ENCODE results near the gene ARMC2. TPM values are rescaled to one million over a fixed set of nuclear protein-coding genes. Genes with fewer than 3 reads are reported as not detected.

ARMC2 gene
- total and polyA plus RNA-seq, 2 donors (not counting 1 experiment from before 2014, with no cell fraction given) = 4.8 to 9.9 TPM

DNA sequence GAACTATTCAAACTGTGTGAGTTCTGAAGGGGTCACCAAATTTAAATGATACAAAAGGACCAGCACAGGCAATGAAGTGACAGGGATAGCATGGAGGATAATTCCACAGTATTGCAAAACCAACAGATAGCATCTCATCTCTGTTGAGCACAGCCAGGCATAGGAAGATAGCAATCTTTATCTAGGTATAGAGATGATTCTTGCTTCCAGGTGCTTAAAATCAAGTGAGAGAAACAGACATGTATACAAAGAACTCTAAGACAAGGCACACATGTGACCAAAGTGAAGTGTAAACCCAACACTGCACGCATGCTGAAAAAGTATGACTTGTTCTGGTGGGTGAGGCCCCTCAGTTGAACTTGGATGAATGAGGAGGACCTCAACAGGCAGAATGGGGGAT lies 48.4 kb upstream of the ARMC2 start:
- Mint-ChIP-seq H3K4me3 (no peak overlapping the region), H3K4me1 (peaks cover 13% of the 10 kb centered on the region), H3K27ac (no peak overlapping the region), H3K27me3 (peaks cover 15% of the 10 kb centered on the region), H3K9me3 (ENCODE audit: insufficient read depth) (no peaks in the 10 kb centered on the region)
- H3K4me3 ChIP-seq (ENCODE audit: control extremely low read depth in 1 of 5, extremely low read depth in 1 of 5, insufficient read depth in 1 of 5, low read depth in 2 of 5, low read length in 4 of 5) = no peak overlapping the region
- no peak for DNase-seq
- intact Hi-C loops (cut with micrococcal nuclease) = no loop called here
- no peaks in the 10 kb centered on the region for H3K9me3 ChIP-seq (ENCODE audit: control extremely low read depth in 1 of 3, control insufficient read depth in 2 of 3, insufficient read depth in 1 of 3, low read length in 2 of 3)
- peaks cover 10 to 13% of the 10 kb centered on the region in 2 donors for H3K4me1 ChIP-seq (ENCODE audit: control insufficient read depth in 2 of 2, insufficient read depth in 2 of 2, low read length in 2 of 2)
- no peak overlapping the region for H3K27ac ChIP-seq (ENCODE audit: low read length in 2 of 2)
- ATAC-seq (ENCODE audit: low read depth) = no peak
- no peaks in the 10 kb centered on the region for H3K79me2 ChIP-seq (ENCODE audit: control insufficient read depth, insufficient read depth, low read length)
- H2AFZ ChIP-seq (ENCODE audit: insufficient read depth, low read depth, low read length, poor library complexity, severe bottlenecking) = no peak overlapping the region
- H4K20me1 ChIP-seq (ENCODE audit: control insufficient read depth, insufficient read depth, low read length, poor library complexity, severe bottlenecking) = no peaks in the 10 kb centered on the region
- no CpG with 5 or more reads among the region's 1 CpG for WGBS (ENCODE audit: insufficient coverage)
- POLR2A ChIA-PET = no interaction called here
- CTCF ChIA-PET = interaction anchor here (1.2 kb wide), 1 partner anchor 258 kb away, joined by 3 read pairs; no protein-coding TSS in a partner anchor
- no peaks in the 10 kb centered on the region for H3K36me3 ChIP-seq (replicated peaks in 1 of 2; ENCODE audit: control extremely low read depth in 1 of 2, control insufficient read depth in 1 of 2, extremely low read depth in 1 of 2, insufficient read depth in 2 of 2, low read length in 1 of 2)
- H3K27me3 ChIP-seq (replicated peaks in 1 of 4; ENCODE audit: control extremely low read depth in 1 of 4, control insufficient read depth in 3 of 4, insufficient read depth in 4 of 4, low read length in 3 of 4) = peaks cover 0 to 18% (median 3%) of the 10 kb centered on the region in 4 experiments
- no peak overlapping the region for H3K9ac ChIP-seq (ENCODE audit: low read length)
- H3K4me2 ChIP-seq (replicated peaks; ENCODE audit: low read depth, low read length, poor library complexity, severe bottlenecking) = no peak overlapping the region
- no peak for TF ChIP-seq EZH2 (IDR thresholded peaks at IDR 0.05; ENCODE audit: borderline replicate concordance, insufficient read depth, low read depth, low read length, poor library complexity, severe bottlenecking)
- TF ChIP-seq, protein P1, sequence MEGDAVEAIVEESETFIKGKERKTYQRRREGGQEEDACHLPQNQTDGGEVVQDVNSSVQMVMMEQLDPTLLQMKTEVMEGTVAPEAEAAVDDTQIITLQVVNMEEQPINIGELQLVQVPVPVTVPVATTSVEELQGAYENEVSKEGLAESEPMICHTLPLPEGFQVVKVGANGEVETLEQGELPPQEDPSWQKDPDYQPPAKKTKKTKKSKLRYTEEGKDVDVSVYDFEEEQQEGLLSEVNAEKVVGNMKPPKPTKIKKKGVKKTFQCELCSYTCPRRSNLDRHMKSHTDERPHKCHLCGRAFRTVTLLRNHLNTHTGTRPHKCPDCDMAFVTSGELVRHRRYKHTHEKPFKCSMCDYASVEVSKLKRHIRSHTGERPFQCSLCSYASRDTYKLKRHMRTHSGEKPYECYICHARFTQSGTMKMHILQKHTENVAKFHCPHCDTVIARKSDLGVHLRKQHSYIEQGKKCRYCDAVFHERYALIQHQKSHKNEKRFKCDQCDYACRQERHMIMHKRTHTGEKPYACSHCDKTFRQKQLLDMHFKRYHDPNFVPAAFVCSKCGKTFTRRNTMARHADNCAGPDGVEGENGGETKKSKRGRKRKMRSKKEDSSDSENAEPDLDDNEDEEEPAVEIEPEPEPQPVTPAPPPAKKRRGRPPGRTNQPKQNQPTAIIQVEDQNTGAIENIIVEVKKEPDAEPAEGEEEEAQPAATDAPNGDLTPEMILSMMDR (IDR thresholded peaks at IDR 0.05) = no peak

DNA sequence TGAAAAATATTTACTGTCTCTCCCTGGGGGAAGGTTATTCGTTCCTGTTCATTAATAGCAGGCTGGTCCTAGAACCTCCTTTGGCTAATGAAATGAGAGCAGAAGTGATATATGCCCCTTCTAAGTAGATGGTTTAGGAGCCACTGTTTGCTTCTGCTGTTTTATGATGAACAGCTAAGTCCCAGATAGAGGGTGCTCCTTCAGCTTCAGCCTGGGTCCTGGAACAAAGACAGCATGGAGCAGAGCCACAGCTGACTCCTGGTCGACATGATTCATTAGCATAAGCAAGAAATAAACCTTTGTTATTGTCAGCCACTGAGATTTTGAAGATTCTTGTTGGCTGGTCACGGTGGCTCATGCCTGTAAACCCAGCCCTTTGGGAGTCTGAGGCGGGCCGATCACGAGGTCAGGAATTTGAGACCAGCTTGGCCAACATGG lies 47.8 kb upstream of the ARMC2 start:
- H3K36me3 ChIP-seq (replicated peaks in 1 of 2; ENCODE audit: control extremely low read depth in 1 of 2, control insufficient read depth in 1 of 2, extremely low read depth in 1 of 2, insufficient read depth in 2 of 2, low read length in 1 of 2) = no peaks in the 10 kb centered on the region
- Mint-ChIP-seq H3K4me1 (peaks cover 15% of the 10 kb centered on the region), H3K4me3 (no peak overlapping the region), H3K9me3 (ENCODE audit: insufficient read depth) (no peaks in the 10 kb centered on the region), H3K27ac (no peak overlapping the region), H3K27me3 (peaks cover 15% of the 10 kb centered on the region)
- no peak overlapping the region for H2AFZ ChIP-seq (ENCODE audit: insufficient read depth, low read depth, low read length, poor library complexity, severe bottlenecking)
- CTCF ChIA-PET = interaction anchor here (0.6 to 1.2 kb wide), 2 partner anchors 213 to 259 kb away, joined by 3 read pairs; no protein-coding TSS in a partner anchor
- H3K4me2 ChIP-seq (replicated peaks; ENCODE audit: low read depth, low read length, poor library complexity, severe bottlenecking) = no peak overlapping the region
- H4K20me1 ChIP-seq (ENCODE audit: control insufficient read depth, insufficient read depth, low read length, poor library complexity, severe bottlenecking) = no peaks in the 10 kb centered on the region
- POLR2A ChIA-PET = no interaction called here
- peaks cover 0 to 18% (median 3%) of the 10 kb centered on the region in 4 experiments for H3K27me3 ChIP-seq (replicated peaks in 1 of 4; ENCODE audit: control extremely low read depth in 1 of 4, control insufficient read depth in 3 of 4, insufficient read depth in 4 of 4, low read length in 3 of 4)
- DNase-seq = no peak
- 72% methylated on average over 3 of the region's 6 CpGs for WGBS (ENCODE audit: insufficient coverage)
- no peak overlapping the region for H3K27ac ChIP-seq (ENCODE audit: low read length in 2 of 2)
- no peaks in the 10 kb centered on the region for H3K79me2 ChIP-seq (ENCODE audit: control insufficient read depth, insufficient read depth, low read length)
- peaks cover 10 to 13% of the 10 kb centered on the region in 2 donors for H3K4me1 ChIP-seq (ENCODE audit: control insufficient read depth in 2 of 2, insufficient read depth in 2 of 2, low read length in 2 of 2)
- no peak overlapping the region for H3K4me3 ChIP-seq (ENCODE audit: control extremely low read depth in 1 of 5, extremely low read depth in 1 of 5, insufficient read depth in 1 of 5, low read depth in 2 of 5, low read length in 4 of 5)
- no peak for TF ChIP-seq EZH2 (IDR thresholded peaks at IDR 0.05; ENCODE audit: borderline replicate concordance, insufficient read depth, low read depth, low read length, poor library complexity, severe bottlenecking)
- TF ChIP-seq, protein P1 (IDR thresholded peaks at IDR 0.05) = no peak
- intact Hi-C loops (cut with micrococcal nuclease) = no loop called here
- no peak overlapping the region for H3K9ac ChIP-seq (ENCODE audit: low read length)
- ATAC-seq (ENCODE audit: low read depth) = no peak
- no peaks in the 10 kb centered on the region for H3K9me3 ChIP-seq (ENCODE audit: control extremely low read depth in 1 of 3, control insufficient read depth in 2 of 3, insufficient read depth in 1 of 3, low read length in 2 of 3)

Data from B cell (primary cell).